Memory B cell (primary cell): ENCODE data around the gene FBXL2.
"Not testable (repeated sequence)": the region's sequence is repeated elsewhere in the genome, so short reads cannot be mapped to it uniquely, and the experiment has no call there.

Source experiments
- ATAC-seq: fragments of 150-1000 bp; cut with Tn5 transposase; 2 replicates; pipeline ENCODE4 v1.10.0; 2021; ENCODE audit warnings: low read depth, mild to moderate bottlenecking, moderate library complexity
- DNase-seq, 2 donors: peaks; one replicate each; pipeline ENCODE4 v3.0.0; 2022; ENCODE audit warnings: low spot score in 2 of 2
- H3K27ac Mint-ChIP-seq: one replicate; pipeline ENCODE4 v1.8.0; 2022; ENCODE audit warnings: mild to moderate bottlenecking, moderate library complexity, mixed read lengths
- H3K27me3 Mint-ChIP-seq: one replicate; pipeline ENCODE4 v1.8.0; 2022; ENCODE audit warnings: mixed read lengths
- H3K36me3 Mint-ChIP-seq: one replicate; pipeline ENCODE4 v1.8.0; 2022; ENCODE audit warnings: mild to moderate bottlenecking, mixed read lengths
- H3K4me1 Mint-ChIP-seq: one replicate; pipeline ENCODE4 v1.8.0; 2022; ENCODE audit warnings: mixed read lengths
- H3K4me3 Mint-ChIP-seq: one replicate; pipeline ENCODE4 v1.8.0; 2022; ENCODE audit warnings: mild to moderate bottlenecking, moderate library complexity, mixed read lengths
- H3K9me3 Mint-ChIP-seq: one replicate; pipeline ENCODE4 v1.8.0; 2022; ENCODE audit warnings: mixed read lengths

The FBXL2 gene

GRCh38 chr3:33410816-33411215, 133.6 kb downstream of the FBXL2 start:
- not testable (repeated sequence) for ATAC-seq, DNase-seq, H3K4me3 Mint-ChIP-seq, H3K27ac Mint-ChIP-seq, H3K27me3 Mint-ChIP-seq, H3K4me1 Mint-ChIP-seq, H3K9me3 Mint-ChIP-seq
- peaks cover 46% of the 10 kb centered on the region for H3K36me3 Mint-ChIP-seq

- Mint-ChIP-seq H3K4me3 (no peak overlapping the region), H3K9me3 (no peaks in the 10 kb centered on the region), H3K27ac (peak overlapping the region; percentile 40), H3K4me1 (peaks cover 8% of the 10 kb centered on the region), H3K27me3 (no peaks in the 10 kb centered on the region), H3K36me3 (peaks cover 45% of the 10 kb centered on the region)
- no peak for DNase-seq
- no peak for ATAC-seq
These were observed 139.9 kb downstream of the FBXL2 start for GRCh38 chr3:33417066-33417673.

GRCh38 chr3:33419948-33420347, 142.7 kb downstream of the FBXL2 start:
- Mint-ChIP-seq H3K4me1 (peaks cover 8% of the 10 kb centered on the region), H3K36me3 (peaks cover 33% of the 10 kb centered on the region), H3K4me3 (no peak overlapping the region), H3K27me3 (no peaks in the 10 kb centered on the region), H3K9me3 (no peaks in the 10 kb centered on the region), H3K27ac (peak overlapping the region; percentile 82)
- ATAC-seq (peak; percentile 51), DNase-seq (no peak)

GRCh38 chr3:33420966-33421365, 143.7 kb downstream of the FBXL2 start:
- no peak for ATAC-seq
- Mint-ChIP-seq H3K27me3 (no peaks in the 10 kb centered on the region), H3K27ac (no peak overlapping the region), H3K4me1 (peaks cover 8% of the 10 kb centered on the region), H3K4me3 (no peak overlapping the region), H3K9me3 (no peaks in the 10 kb centered on the region), H3K36me3 (peaks cover 32% of the 10 kb centered on the region)
- no peak for DNase-seq

GRCh38 chr3:33424606-33425452, 147.6 kb downstream of the FBXL2 start:
- Mint-ChIP-seq H3K9me3 (no peaks in the 10 kb centered on the region), H3K4me1 (peaks cover 17% of the 10 kb centered on the region), H3K36me3 (peaks cover 21% of the 10 kb centered on the region), H3K27me3 (no peaks in the 10 kb centered on the region), H3K27ac (no peak overlapping the region), H3K4me3 (no peak overlapping the region)
- DNase-seq (no peak), ATAC-seq (no peak)

- ATAC-seq (no peak), DNase-seq (no peak)
- no peak overlapping the region for H3K4me3 Mint-ChIP-seq
- no peak overlapping the region for H3K27ac Mint-ChIP-seq
- peaks cover 19% of the 10 kb centered on the region for H3K36me3 Mint-ChIP-seq
- H3K4me1 Mint-ChIP-seq = peaks cover 21% of the 10 kb centered on the region
- no peaks in the 10 kb centered on the region for H3K27me3 Mint-ChIP-seq
- H3K9me3 Mint-ChIP-seq = no peaks in the 10 kb centered on the region
These were observed 148.2 kb downstream of the FBXL2 start for GRCh38 chr3:33425453-33425852.

GRCh38 chr3:33426068-33426467, 148.8 kb downstream of the FBXL2 start:
- ATAC-seq (no peak), DNase-seq (no peak)
- no peaks in the 10 kb centered on the region for H3K27me3 Mint-ChIP-seq
- peaks cover 16% of the 10 kb centered on the region for H3K36me3 Mint-ChIP-seq
- H3K4me3 Mint-ChIP-seq = no peak overlapping the region
- peaks cover 26% of the 10 kb centered on the region for H3K4me1 Mint-ChIP-seq
- H3K9me3 Mint-ChIP-seq = no peaks in the 10 kb centered on the region
- H3K27ac Mint-ChIP-seq = no peak overlapping the region

GRCh38 chr3:33426630-33427317, 149.5 kb downstream of the FBXL2 start:
- Mint-ChIP-seq H3K4me1 (peaks cover 27% of the 10 kb centered on the region), H3K36me3 (peaks cover 11% of the 10 kb centered on the region), H3K27ac (no peak overlapping the region), H3K9me3 (no peaks in the 10 kb centered on the region), H3K27me3 (no peaks in the 10 kb centered on the region), H3K4me3 (no peak overlapping the region)
- ATAC-seq = no peak
- DNase-seq = no peak

- Mint-ChIP-seq H3K27me3 (no peaks in the 10 kb centered on the region), H3K4me3 (no peak overlapping the region), H3K9me3 (no peaks in the 10 kb centered on the region), H3K36me3 (peaks cover 4% of the 10 kb centered on the region), H3K4me1 (peaks cover 31% of the 10 kb centered on the region), H3K27ac (peak overlapping the region; percentile 16)
- ATAC-seq (no peak), DNase-seq (no peak)
These were observed 151.5 kb downstream of the FBXL2 start for GRCh38 chr3:33428734-33429133.

- peak overlapping the region; percentile 16 for H3K27ac Mint-ChIP-seq
- not testable (repeated sequence) for H3K27me3 Mint-ChIP-seq, DNase-seq, H3K36me3 Mint-ChIP-seq, H3K4me3 Mint-ChIP-seq, ATAC-seq, H3K9me3 Mint-ChIP-seq
- H3K4me1 Mint-ChIP-seq = peaks cover 32% of the 10 kb centered on the region
These were observed 152.1 kb downstream of the FBXL2 start for GRCh38 chr3:33429306-33429705.

GRCh38 chr3:33430061-33430460, 152.8 kb downstream of the FBXL2 start:
- Mint-ChIP-seq H3K4me1 (peaks cover 32% of the 10 kb centered on the region), H3K36me3 (peaks cover 2% of the 10 kb centered on the region), H3K4me3 (no peak overlapping the region), H3K27ac (peak overlapping the region; percentile 30), H3K9me3 (no peaks in the 10 kb centered on the region), H3K27me3 (no peaks in the 10 kb centered on the region)
- DNase-seq (no peak), ATAC-seq (no peak)

GRCh38 chr3:33430571-33430970, 153.3 kb downstream of the FBXL2 start:
- no peak for ATAC-seq
- H3K27ac Mint-ChIP-seq = peak overlapping the region; percentile 30
- no peak for DNase-seq
- no peak overlapping the region for H3K4me3 Mint-ChIP-seq
- peaks cover 35% of the 10 kb centered on the region for H3K4me1 Mint-ChIP-seq
- H3K9me3 Mint-ChIP-seq = no peaks in the 10 kb centered on the region
- H3K36me3 Mint-ChIP-seq = no peaks in the 10 kb centered on the region
- H3K27me3 Mint-ChIP-seq = no peaks in the 10 kb centered on the region

- H3K36me3 Mint-ChIP-seq = no peaks in the 10 kb centered on the region
- DNase-seq = no peak
These were observed 156.6 kb downstream of the FBXL2 start for GRCh38 chr3:33433843-33434242.

More at GRCh38 chr3:33433843-33434242, 156.6 kb downstream of the FBXL2 start:
- Mint-ChIP-seq H3K4me1 (peaks cover 48% of the 10 kb centered on the region), H3K27ac (no peak overlapping the region), H3K4me3 (no peak overlapping the region), H3K9me3 (no peaks in the 10 kb centered on the region), H3K27me3 (no peaks in the 10 kb centered on the region)
- no peak for ATAC-seq
